Colonic mucosa (tissue), 4 donors: ENCODE data around the gene RPUSD4. TPM values are rescaled to one million over a fixed set of nuclear protein-coding genes. Genes with fewer than 3 reads are reported as not detected.

Experiments used
- DNase-seq: peaks from one replicate; pipeline ENCODE4 v3.0.0-alpha.2; 2020
- H3K27ac ChIP-seq: fragments of 200-600 bp; one replicate; pipeline ENCODE4 v1.8.0; 2021
- H3K27me3 ChIP-seq: fragments of 200-600 bp; one replicate; pipeline ENCODE4 v1.8.0; 2021
- H3K36me3 ChIP-seq: fragments of 200-600 bp; one replicate; pipeline ENCODE4 v1.8.0; 2021
- H3K4me1 ChIP-seq: fragments of 200-600 bp; one replicate; pipeline ENCODE4 v1.8.0; 2021; ENCODE audit warnings: mild to moderate bottlenecking
- H3K4me3 ChIP-seq: fragments of 200-600 bp; one replicate; pipeline ENCODE4 v1.8.0; 2021
- H3K9ac ChIP-seq, 2 donors: one replicate each; pipeline ENCODE4 v1.7.0; 2013; ENCODE audit warnings: control low read depth in 2 of 2, low read depth in 2 of 2, low read length in 2 of 2
- H3K9me3 ChIP-seq: fragments of 200-600 bp; one replicate; pipeline ENCODE4 v1.8.0; 2021
- CTCF ChIP-seq: fragments of 200-600 bp; IDR thresholded peaks from one replicate; pipeline ENCODE4 v1.8.0; 2022; ENCODE audit warnings: antibody characterized with exemption, mild to moderate bottlenecking
- intact Hi-C: fragments of 100-400 bp; cut with DNase I; formaldehyde crosslinking; loops from one replicate; pipeline ENCODE4 v1.14.1; 2022
- total RNA-seq, 2 donors: library from RNA; stranded (reverse); fragmentation: NEBNext Ultra II Directional in 1 of 2; extraction: Animal tissue kit (Norgen Biotek cat#: 25700) in 1 of 2; gene quantifications; one replicate each; pipeline ENCODE4 v1.2.1, GENCODE V29; 2021
- donor health status: healthy.
- donor health status: DM: no; HTN: no; CAD: no.
- donor health status: DM: no; HTN: no; CAD: no.

The RPUSD4 gene
- total RNA-seq, 2 donors from 2014 or later: 14.4 to 25.1 TPM

DNA sequence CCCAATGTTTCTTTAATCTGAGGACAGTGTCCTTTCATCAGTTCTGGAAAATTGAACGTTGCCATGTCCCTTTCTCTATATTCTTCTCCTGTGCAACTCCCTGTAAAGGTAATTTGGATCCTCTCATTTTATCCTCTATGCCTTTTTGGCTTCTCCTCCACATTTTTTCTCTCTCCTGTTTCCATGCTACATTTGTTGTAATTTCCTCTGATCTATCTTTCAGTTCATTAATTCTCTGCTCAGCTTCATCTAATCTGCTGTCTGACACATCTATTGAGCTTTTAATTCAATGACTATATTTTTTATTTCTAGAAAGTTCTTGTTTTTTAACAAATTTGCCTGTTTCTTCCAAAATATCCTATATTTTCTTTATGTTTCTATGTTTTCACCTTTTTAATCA lies 59.3 kb downstream of the RPUSD4 start:
- Histone ChIP-seq H3K27ac (no peak overlapping the region), H3K9ac (no peak overlapping the region), H3K4me3 (no peak overlapping the region), H3K9me3 (no peaks in the 10 kb centered on the region), H3K27me3 (no peaks in the 10 kb centered on the region), H3K36me3 (no peaks in the 10 kb centered on the region), H3K4me1 (no peaks in the 10 kb centered on the region)
- no peak for TF ChIP-seq CTCF
- no peak for DNase-seq
- intact Hi-C loops: no loop called here

Other genes with a start within 250 kb of the RPUSD4 start
- 10 to 100 TPM in 1 of 2 donors, 1 to 10 TPM in 1; 2.3 to 10.5 TPM for gene CDON, start 148.8 kb downstream of the RPUSD4 start, total RNA-seq
- gene FAM118B, start 132 bp upstream of the RPUSD4 start, total RNA-seq: 10 to 100 TPM; 57.9 to 58.3 TPM
- 100 to 1,000 TPM in 1 of 2 donors, 10 to 100 TPM in 1; 75.8 to 102 TPM for gene SRPRA, start 57.2 kb upstream of the RPUSD4 start, total RNA-seq
- 10 to 100 TPM; 19.9 to 63.4 TPM for gene FOXRED1, start 57.5 kb upstream of the RPUSD4 start, total RNA-seq
- 10 to 100 TPM; 16.4 to 17.8 TPM for gene TIRAP, start 71.4 kb upstream of the RPUSD4 start, total RNA-seq
- 10 to 100 TPM; 17.2 to 31.1 TPM for gene DCPS, start 92.4 kb upstream of the RPUSD4 start, total RNA-seq
- gene ST3GAL4, start 144.0 kb upstream of the RPUSD4 start, total RNA-seq: 100 to 1,000 TPM; 123 to 304 TPM